Panc1 (cell line): ENCODE data around the gene PAOX.

Experiments used
- CTCF ChIP-seq: fragments of 450-650 bp; IDR thresholded peaks from 2 replicates; pipeline ENCODE4 v1.5.1; 2017; ENCODE audit warnings: mild to moderate bottlenecking
- POLR2AphosphoS5 ChIP-seq: IDR thresholded peaks from 2 replicates; pipeline ENCODE4 v1.6.1; 2012; ENCODE audit warnings: mild to moderate bottlenecking, low read depth, low read length, moderate library complexity
- TCF7L2 ChIP-seq: IDR thresholded peaks from 2 replicates; pipeline ENCODE4 v1.6.1; 2011; ENCODE audit warnings: mild to moderate bottlenecking, low read depth, low read length, inconsistent platforms

- TF ChIP-seq CTCF: no peak
- no peak for TF ChIP-seq TCF7L2
- no peak for TF ChIP-seq POLR2AphosphoS5
These were observed 29.9 kb upstream of the PAOX start for GRCh38 chr10:133349160-133349568.
